GM15510 (cell line): ENCODE measurements around the gene ACVR2A.

Experiments
- POLR2A ChIP-seq: IDR thresholded peaks from 3 replicates; pipeline ENCODE4 v1.6.1; 2011; ENCODE audit warnings: borderline replicate concordance; ENCODE audit not compliant: insufficient read length; ENCODE audit errors: extremely low read depth

Gene ACVR2A

GRCh38 chr2:147884830-147885229, 40.0 kb downstream of the ACVR2A start:
- no peak for TF ChIP-seq POLR2A

GRCh38 chr2:147886136-147886535, 41.3 kb downstream of the ACVR2A start:
- no peak for TF ChIP-seq POLR2A

GRCh38 chr2:147888680-147889079, 43.9 kb downstream of the ACVR2A start:
- TF ChIP-seq POLR2A = no peak

GRCh38 chr2:147904051-147904450, 59.2 kb downstream of the ACVR2A start:
- no peak for TF ChIP-seq POLR2A

- no peak for TF ChIP-seq POLR2A
These were observed 64.3 kb downstream of the ACVR2A start for GRCh38 chr2:147909178-147909577.

DNA sequence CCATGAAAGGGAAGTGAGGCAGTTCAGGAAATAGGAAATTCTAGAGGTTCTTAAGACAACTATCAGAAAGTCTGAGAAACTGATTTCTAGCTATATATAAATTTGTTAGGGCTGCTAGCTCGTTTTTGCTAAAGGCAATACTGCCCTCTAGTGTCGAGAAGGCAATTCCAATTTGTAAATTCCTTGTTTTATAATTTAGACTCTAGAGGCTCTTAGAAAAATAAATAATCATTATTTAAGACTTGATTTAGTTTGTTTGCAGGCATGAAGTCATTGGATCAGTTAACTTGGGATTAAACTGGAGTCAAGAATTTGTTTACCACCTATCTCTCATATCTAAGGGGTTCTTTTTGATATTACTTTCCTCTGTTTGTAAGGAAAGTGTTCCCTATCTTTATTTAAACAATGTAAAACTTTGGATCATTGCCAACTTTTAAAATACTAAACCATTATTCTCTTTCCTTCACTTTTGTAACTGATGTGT, 66.2 kb downstream of the ACVR2A start:
- TF ChIP-seq POLR2A = no peak

DNA sequence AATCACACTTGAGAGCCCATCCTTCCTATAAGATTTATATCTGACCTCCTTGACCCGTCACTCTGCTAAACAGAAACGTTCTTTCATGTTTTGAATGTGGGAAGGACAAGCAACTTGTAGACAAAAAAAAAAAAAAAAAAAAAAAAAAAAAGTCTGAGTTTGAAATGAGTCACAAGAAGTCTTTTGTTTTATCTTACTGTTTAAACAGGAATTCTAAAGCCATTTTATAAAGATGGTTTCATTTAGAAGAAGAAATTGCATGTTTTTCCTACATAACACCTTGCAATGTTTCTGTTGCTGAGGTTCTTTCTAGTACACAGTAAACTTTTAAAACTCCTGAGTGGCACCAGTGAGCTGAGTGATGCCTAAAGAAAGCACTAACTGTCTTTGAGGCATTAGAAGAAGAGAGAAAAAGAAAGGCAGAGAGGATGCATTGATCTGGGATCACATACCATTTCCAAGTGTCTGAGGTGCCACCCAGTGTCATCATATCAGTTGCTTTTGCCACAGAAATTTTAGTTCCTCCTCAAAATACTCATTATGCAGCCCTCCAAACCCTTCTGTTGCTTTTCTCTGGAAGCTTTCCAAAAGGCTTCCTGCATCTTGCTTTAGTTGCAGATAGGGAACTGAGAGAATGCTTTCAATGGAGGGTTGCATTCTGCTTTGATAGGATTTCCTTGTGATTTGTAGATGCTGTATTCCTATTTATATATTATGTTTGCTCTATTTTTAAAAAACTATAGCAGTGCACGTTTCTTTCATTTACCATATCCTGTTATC, 69.1 kb downstream of the ACVR2A start:
- no peak for TF ChIP-seq POLR2A

DNA sequence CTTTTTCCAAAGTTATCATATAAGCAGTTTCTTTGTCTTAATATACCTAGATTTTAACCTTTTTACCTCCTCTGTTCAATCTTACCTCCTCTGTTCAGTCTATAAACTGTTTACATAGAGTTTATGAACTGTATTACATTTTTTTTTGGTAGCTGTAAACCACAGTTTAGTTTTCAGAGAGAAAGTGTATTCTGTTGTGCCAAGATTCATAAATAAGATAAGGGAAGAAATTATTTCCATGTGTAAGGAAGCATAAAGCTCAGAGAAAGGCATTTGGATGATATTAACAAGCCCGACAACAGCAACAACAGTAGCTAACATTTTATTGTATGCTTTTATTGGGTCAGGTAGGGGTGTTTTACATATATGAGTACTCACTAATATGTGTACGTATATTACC, 71.2 kb downstream of the ACVR2A start:
- no peak for TF ChIP-seq POLR2A

DNA sequence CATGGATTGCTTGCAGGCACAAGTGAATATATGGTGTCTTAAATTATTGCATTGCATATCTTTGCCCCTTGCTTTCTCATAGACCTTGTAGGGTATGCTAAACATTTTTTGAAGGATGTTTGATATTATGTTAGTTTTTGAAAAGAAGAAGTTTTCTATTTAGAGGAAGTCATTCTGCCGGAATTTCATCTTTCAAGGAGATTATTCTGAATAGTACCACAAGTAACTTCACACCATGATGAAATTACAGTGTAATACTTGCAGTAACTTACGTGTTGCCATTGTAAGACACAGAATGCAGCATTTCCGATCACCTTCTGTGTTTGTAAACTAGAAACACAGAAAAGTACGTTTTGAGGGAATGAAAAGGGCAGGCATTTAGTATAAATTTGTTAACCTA, 71.9 kb downstream of the ACVR2A start:
- no peak for TF ChIP-seq POLR2A

- TF ChIP-seq POLR2A = no peak
These were observed 72.3 kb downstream of the ACVR2A start for GRCh38 chr2:147917161-147917560.

DNA sequence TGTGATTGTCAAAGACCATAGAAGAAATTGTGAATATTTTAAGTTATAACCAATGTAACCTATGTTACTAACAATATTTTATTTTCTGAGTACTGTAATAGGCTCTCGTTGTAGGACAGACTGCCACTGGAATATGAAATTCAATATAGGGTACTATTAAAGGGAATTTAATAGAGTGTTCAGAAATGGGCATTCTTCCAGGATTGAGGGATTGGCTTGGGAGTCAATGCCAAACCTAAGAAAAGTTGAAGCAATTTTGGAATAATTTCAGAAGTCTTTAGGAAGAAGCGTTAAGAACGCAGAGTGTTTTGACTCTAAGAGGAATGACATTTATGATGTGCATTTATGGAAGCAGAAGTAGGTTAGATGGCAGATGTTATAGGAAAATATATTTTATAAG, 79.0 kb downstream of the ACVR2A start:
- TF ChIP-seq POLR2A = no peak

GRCh38 chr2:147924647-147925046, 79.8 kb downstream of the ACVR2A start:
- TF ChIP-seq POLR2A = no peak

GRCh38 chr2:147925886-147926285, 81.1 kb downstream of the ACVR2A start:
- TF ChIP-seq POLR2A = no peak

DNA sequence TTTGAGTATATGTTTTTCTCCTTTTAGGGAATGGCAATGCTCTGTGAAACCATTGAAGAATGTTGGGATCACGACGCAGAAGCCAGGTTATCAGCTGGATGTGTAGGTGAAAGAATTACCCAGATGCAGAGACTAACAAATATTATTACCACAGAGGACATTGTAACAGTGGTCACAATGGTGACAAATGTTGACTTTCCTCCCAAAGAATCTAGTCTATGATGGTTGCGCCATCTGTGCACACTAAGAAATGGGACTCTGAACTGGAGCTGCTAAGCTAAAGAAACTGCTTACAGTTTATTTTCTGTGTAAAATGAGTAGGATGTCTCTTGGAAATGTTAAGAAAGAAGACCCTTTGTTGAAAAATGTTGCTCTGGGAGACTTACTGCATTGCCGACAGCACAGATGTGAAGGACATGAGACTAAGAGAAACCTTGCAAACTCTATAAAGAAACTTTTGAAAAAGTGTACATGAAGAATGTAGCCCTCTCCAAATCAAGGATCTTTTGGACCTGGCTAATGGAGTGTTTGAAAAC, 82.3 kb downstream of the ACVR2A start:
- TF ChIP-seq POLR2A = no peak

DNA sequence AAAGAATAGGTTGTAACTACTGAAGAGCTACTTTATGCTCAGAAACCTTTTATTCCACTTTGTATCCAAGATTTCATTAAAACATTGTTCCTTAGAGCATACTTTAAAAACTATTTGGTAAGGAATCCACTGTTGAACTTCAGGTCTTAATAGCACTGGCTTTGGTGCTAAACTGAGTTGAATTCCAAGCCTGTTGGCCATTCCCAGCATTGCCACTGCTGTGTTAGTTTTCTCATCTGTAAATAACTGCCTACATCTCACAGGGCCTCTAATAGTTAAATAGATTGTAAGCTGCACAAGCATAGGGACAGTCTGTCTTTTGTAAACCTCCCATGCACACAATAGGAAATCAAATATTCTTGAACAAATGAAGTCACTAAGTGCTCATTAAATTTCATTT, 89.1 kb downstream of the ACVR2A start:
- no peak for TF ChIP-seq POLR2A
